Activated T-helper 1 cell treated with Interleukin-2 at 50 U/mL for 16 hours (primary cell): ENCODE results near the gene SVIL.
"Not testable (repeated sequence)": the region's sequence is repeated elsewhere in the genome, so short reads cannot be mapped to it uniquely, and the experiment has no call there.

Experiments used
- DNase-seq: peaks from one replicate; pipeline ENCODE4 v3.0.0-alpha.2; 2020; ENCODE audit warnings: low read depth

Gene SVIL

DNA sequence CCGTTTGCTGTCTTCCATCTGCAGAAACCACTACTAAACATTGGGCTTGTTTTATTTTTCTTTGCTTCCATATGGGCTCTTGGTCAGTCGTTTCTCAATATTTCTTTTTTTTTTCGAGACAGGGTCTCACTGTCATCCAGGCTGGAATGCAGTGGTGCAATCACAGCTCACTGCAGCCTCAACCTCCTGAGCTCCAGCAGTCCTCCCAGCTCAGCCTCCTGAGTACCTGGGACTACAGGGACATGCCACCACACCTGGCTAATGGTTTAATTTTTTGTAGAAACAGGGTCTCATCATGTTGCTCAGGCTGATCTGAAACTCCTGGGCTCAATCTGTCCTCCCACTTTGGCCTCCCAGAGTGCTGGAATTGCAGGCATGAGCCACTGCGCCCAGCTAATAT, 182.8 kb downstream of the SVIL start:
- DNase-seq = no peak

DNA sequence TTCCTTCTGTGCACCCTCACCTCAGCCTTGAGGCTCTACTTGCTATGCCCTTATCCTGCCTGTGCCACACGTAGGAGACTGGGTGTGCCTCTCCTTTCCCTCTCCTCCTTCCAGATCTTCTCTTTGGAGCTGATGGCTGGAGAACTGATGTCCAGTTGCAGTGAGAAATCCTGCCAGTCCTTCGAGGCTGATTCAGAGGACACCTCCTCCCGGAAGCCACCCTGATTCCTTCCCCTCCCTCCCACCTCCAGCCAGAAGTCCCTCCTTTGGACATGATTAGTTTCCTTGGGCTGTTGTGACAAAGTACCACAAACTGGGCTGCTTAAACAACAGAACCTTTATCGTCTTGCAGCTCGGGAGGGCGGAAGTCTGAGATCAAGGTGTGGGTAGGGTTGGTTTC, 184.4 kb downstream of the SVIL start:
- no peak for DNase-seq

DNA sequence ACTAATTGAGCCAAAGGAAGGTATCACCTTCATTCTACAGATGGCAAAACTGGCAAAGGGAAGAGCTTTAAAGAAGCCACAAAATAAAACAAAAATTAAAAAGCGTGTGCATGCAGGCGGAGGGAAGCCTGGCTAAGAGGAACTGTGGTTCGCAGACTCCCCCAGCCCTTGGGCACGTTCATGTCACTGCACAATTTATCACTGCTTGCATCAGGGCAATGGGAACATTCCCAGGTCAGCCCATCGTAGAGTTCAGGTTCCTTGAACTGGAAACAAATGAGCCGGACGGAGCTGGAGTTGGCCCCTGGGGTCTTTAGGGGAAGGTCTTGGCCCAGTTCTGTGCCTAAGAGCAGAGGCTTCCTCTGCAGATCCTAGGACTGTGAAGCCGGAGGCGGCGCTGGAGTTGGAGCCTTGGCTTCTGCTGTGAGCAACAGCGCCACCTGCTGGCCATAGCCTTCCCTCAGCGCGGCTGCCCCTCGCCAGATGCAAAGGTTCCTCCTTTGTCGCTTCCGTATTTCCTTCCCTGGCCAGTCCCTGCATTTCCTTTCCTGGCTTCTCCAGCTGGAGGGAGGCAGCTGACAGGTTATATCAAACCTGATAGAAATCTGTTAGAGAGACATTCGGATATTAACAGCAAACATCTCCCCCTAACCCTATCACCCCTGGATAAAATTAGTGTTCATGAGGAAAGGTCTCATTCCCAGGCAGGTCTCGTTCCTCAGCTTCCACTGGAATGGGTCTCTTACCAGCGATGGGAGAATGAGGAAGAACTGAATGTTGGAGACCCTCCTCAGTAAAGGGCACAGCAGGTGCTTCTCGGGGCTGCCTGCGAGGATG, 185.8 kb downstream of the SVIL start:
- DNase-seq = peak; percentile 57

DNA sequence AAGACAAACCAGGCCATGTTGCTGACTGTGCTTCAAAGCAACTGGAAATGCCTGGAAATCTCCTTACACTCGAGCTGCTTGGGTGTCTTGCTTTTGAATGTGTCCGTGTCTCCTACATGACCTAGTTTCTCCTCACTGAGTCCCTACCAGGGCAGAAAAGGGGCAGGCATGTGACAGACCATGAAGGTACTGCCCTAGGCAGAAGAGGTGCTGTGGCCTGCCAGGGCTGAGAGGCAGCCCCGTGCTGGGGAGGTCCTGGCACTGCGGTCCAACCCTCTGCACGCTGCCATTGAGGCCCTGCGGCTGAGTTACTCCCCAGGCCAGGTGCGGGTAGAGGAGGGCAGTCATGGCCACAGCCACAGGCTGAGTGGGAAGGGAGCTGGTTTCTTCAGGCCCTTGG, 186.6 kb downstream of the SVIL start:
- DNase-seq = no peak

DNA sequence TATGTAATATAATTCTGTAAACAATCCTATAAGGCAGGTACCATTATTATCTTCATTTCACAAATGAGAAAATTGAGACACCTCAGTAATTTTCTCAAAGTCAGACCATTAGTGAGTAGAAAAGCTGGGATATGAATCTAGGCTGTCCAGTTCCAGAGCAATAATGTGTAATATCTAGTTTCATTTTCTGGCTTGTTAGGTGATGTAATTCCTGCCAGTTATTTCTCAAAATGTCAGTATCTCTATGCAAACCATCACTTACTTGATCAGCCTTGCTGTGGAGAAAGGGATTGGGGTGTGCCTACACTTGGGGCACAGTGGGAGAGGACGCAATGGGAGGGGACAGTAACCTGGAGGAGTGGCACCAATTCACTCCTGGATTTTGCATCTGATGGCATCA, 188.4 kb downstream of the SVIL start:
- no peak for DNase-seq

DNA sequence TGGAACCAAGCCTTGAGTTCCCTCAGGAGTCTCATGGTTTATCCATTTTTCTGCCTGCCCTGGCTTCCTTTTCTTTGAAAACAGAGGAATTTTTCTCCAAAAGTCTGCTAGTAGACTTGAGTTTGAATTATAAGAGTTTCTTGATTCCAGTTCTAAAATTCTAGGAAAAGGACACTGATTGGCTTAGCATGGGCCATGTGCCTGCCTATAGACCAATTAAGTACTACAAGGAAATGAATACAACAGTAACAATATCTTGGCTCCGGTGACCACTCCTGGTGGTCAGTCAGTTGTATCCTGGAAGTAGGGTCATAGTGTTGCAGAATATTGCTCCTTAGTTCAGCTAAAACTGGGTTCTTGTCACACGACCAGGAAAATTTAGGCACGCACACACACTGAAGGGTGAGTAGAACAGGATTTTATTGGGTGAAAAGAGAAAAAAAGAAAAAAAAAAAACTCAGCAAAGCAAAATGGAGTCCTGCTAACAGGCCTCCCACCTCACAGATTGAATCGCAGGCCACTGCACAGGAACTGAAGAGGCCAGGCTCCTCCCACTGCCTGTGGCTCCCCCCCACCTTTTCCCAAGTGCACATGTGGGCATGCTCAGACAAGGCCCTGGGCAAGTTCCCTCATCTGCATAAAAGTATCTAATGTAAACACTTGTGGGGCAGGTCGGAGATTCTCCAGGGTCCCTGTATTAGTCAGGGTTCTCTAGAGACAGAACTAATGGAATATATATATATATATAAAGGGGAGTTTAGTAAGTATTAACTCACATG, 190.8 kb downstream of the SVIL start:
- no peak for DNase-seq

DNA sequence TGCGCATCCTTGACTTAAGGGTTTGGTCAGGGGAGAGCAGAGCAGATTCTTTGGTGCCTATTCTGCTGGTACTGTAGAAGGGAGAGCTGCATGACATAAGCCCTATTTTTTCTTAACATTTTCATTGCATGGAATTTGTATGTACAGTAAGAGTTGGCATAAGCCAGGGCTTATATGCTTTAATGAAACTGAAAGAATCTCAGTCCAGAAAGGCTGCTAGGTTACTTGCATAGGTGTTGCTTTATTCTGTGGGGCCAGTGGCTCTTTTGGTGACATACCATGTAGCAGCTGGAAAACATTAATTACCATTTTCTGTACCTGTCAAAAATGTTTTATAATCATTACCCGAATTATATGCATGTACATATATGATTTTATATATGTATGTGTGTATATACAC, 193.8 kb downstream of the SVIL start:
- no peak for DNase-seq

DNA sequence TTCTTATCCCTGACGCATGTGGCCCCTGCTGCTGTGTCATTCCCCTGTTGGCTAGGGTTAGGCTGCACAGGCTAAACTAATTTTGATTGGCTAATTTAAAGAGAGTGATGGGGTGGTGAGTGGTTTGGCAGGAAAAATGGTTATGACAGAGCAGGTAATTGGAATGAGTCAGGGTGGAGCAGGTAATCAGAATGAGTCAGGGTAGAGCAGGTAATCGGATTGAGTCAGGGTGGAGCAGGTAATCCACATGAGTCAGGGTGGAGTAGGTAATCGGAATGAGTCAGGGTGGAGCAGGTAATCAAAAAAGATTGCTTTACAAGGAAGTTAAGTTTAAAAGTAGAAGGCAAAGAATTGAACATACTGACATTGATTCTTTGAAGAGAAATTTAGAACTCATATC, 195.8 kb downstream of the SVIL start:
- not testable (repeated sequence) for DNase-seq

DNA sequence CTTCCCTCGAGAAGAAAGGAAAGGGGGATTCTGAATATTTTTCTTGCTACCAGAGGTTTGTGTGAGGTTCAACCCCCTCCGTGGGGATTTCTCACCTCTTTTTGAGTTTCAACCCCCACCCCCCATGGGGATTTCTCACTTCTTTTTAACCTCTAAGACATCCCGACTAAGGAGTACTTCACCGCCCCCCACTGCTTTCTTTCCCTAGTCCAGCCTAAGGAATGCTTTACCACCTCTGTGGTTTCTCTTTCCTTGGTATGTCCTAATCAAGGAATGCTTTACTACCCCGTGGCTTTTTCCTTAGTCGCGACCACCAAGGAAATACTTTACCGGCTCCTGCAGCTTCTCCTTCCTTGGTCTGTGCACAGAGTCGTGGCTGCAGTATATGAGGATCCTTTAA, 196.5 kb downstream of the SVIL start:
- DNase-seq = no peak

DNA sequence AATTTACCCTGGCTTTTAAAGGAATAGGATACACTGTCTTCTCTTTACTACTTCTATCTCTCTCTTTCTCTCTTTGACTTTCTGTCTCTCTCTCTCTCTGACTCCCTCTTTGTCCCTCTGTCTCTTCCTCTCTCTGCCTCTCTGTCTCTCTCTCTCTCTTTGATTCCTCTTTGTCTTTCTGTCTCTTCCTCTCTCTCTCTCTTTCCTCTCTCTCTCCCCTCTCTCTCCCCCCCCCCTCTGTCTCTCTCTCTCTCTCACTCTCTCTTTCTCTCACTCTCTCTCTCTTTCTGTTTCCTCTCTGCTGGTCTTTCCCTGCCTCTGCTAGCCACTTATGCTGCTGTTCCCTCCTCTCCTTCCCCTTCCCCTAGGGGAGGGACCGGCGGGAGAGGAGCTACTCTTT, 196.9 kb downstream of the SVIL start:
- DNase-seq = no peak

DNA sequence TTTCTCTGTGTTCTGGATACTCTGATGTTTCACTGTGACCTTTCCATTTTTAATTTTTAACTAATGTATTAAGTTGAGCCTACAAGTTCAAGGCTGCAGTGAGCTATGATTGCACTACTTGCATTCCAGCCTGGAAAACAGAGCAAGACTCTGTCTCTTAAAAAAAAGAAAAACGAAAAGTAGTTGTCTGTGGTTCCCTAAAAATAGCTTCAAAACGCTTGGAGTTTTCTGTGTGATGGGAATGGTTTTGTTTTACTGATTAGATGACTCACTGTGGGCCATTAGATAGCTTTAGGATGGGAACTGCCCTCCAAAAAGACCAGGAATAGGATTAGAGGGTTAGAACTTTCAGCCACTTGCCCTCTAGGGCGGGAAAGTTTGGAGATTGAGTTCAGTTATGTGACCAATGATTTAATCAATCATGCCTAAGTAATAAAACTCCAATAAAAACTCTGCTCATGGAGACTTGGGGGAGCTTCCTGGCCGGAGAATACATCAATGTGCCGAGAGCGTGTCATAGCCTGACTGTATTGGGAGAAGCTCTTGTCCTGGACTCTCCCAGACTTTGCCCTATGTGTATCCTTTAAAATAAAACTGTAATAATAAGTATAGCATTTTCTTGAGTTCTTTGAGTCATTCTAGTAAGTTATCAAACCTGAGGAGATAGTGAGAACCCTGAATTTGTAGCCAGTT, 198.8 kb downstream of the SVIL start:
- DNase-seq = no peak

DNA sequence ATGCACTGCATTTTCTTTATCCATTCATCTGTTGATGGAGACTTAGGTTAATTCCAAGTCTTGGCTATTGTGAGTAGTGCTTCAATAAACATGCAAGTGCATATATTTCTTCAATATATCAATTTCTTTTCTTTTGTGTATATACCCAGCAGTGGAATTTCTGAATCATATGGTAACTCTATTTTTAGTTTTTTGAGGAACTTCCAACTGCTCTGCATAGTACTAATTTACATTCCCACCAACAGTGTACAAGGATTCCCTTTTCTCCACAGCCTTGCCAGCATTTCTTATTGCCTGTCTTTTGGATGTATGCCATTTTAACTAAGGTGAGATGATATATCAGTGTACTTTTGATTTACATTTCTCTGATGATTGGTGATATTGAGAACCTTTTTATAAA, 200.7 kb downstream of the SVIL start:
- DNase-seq = no peak

DNA sequence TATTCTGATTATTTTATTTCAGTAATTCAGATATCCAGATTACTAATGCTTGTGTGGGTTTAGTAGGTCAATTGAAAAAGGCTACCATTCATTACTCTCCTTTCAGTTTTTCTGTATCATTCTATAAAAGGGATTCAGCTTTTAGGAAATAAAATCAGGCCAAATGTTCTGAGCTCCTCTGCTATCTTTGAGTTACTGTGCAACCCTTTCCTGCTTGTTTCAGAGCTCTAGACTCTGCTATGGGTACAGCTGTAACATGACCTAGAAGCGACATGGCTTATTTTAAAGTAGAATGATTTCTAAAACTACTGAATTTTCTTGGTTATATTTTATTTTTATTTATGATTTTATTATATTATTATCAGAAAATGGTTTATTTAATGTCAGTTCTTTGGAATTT, 203.1 kb downstream of the SVIL start:
- no peak for DNase-seq

DNA sequence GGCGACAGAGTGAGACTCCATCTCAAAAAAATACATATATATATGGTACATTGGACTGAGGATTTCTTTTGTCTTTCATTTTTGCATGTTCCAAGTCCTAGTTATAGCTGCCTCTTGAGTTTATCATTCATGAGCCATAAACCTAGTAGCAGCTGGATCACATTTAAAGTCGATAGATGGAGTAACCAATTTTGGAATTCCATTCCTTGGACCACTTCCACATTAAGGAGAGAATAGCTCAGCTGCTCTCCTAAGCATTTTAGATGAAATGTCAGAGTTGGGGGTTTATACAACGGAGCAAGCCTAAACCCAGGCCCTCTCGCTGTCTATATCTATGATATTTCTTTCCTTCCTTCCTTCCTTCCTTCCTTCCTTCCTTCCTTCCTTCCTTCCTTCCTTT, 204.7 kb downstream of the SVIL start:
- DNase-seq = no peak

DNA sequence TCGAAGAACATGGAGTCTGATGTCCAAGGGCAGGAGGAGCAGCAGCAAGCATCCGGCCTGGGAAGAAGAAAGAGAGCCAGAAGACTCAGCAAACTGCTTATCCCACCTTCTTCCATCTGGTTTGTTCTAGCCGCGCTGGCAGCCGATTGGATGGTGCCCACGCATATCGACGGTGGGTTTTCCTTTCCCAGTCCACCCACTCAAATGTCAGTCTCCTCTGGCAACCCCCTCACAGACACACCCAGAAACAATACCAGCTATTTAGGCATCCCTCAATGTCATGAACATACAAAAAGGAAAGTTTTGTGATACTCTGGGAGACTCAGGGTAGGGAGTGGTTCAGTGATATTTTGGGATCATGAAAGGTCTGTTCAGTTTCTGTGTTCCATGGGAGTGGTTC, 206.3 kb downstream of the SVIL start:
- no peak for DNase-seq

DNA sequence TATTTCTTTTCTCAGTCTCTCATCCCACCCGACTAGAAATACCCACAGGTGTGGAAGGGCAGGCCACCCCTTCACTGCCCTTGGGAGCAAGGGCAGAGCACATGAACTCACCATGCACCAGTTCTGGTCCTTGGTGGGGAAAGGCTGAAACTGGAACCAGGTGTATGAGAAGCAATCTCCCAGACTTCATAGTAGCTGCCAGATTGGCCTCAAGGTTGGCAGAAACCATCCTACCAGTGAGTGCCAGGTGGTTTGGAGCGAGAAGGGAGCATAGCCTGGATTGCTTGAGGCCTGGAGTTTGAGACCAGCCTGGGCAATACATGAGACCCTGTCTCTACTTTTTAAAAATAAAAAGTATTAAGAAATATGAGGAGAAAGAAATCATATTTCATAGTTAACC, 207.1 kb downstream of the SVIL start:
- DNase-seq = no peak

DNA sequence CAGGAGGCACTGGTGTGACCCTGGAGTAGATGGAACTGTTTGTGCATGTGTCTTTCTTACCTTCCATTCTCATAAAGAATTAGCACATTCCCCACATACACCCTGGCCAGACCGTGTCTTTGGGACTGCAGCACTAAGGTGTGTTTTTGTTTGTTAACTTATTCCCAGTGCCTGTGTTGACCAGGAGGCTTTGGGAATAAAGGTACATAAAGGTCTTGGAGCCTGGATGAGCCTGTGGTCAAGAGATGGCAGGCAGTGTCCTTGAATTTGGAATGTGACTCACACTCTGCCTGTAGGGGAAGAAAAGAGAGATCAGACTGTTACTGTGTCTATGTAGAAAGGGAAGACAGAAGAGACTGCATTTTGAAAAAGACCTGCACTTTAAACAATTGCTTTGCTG, 208.4 kb downstream of the SVIL start:
- no peak for DNase-seq

DNA sequence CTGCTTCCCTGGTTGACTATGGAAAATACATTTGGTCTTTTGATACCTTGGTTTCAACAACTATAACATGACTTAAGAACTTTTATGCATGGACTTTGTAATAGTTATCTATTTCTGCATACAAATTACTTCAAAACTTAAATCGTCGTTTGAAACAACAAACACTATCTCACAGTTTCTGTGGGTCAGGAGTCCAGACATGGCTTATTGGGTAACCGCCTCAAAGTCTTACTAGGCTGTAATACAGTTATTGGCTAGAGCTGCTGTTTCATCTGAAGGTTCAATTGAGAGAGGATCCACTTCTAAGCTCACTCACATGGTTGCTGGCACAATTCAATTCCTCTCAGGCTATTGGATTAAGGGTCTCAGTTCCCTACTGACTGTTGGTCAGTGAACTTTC, 210.8 kb downstream of the SVIL start:
- no peak for DNase-seq

DNA sequence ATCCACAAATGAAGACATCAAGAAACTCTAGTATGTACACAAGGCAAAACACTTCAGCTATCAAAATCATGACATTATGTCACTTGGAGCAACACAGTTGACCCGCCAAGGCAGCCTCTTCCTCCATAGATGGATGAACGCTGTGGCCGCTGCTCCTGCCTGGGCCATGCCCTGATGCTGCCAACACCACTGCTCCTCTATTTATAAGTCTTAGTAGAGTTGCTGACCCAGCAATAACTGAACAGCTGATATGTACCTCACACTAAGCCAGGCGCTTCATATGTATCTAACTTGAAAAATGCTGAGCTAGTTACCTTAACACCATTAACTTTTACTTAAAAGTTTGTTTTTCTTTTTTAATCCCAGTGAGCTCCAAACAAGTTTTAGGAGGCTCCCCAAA, 214.0 kb downstream of the SVIL start:
- DNase-seq = no peak

DNA sequence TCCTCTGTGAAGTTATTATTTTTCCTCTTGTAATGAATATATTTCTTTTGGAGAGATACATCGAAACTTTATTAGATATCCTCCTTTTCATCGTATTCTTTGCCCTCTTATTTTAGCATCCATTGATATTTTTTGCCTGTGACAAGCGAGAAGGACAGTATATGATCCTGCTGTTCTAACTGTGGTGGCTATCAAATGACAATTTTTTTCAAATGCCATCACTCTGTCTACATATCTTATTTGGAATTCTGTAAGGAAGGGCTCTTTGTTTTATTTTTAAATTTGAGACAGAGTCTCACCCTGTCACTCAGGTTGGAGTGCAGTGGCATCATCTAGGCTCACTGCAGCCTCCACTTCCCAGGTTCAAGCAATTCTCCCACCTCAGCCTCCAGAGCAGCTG, 217.4 kb downstream of the SVIL start:
- no peak for DNase-seq

DNA sequence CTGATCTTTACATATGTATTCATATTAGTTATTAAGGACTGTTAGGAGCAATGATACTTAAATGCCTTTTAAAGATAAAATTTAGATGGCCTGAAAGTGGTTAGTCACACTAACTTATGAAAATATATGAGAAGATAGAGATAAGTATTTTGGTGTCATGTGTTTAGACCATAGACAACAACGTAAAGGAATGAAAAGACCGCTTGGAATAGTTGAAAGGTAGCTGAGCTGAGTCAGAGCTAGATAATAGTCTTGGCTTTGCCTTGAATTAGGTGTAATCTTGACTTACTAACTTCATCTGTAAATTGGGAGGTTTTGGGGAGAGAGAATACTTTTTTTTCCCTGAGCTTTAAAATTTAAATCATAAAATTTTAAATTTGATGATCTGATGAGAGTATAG, 218.9 kb downstream of the SVIL start:
- DNase-seq = no peak

DNA sequence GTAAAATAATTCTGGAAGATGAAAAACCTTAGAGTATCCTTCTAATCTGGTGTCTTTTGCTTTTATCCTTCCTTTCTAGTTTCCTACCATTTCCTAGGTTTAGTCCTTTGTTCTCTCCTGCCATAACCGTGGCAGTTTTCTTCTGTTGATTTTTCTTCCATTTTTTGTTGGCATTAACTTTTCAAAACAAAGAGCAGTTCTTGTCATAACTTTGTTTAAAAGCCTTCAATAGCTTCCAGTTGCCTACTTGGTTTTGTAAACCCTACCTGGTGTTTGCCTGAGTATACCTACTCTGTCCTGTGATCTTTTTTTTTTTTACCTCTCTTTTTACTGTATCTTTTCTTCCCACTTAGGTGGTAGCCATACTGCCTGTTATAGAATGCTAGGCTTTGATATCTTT, 220.3 kb downstream of the SVIL start:
- no peak for DNase-seq

DNA sequence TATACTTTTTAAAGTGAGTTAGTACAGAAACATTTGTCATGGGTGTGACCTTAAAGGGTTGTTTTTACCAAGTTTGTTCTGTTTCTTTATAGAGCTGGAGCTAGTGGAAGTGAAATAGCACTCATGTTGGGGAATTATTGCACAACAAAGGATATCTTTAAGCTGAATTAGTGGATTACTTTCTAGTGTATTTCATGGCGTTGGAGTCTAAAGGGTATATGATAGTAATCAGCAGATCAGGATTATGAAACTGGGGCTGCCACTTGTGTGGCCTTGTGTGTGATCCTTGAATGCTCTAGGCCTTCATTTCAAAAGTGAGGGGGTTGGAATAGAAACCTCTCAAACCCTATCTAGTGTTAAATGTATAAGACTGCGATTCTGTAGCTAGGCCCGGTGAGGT, 222.3 kb downstream of the SVIL start:
- DNase-seq = no peak
